Activated T-cell treated with anti-CD3 and anti-CD28 coated beads for 1 hour (primary cell): ENCODE results near the gene DYNLRB1.

Source experiments
- DNase-seq: peaks from one replicate; pipeline ENCODE4 v3.0.0-alpha.2; 2020; ENCODE audit warnings: low read depth

Gene DYNLRB1

DNA sequence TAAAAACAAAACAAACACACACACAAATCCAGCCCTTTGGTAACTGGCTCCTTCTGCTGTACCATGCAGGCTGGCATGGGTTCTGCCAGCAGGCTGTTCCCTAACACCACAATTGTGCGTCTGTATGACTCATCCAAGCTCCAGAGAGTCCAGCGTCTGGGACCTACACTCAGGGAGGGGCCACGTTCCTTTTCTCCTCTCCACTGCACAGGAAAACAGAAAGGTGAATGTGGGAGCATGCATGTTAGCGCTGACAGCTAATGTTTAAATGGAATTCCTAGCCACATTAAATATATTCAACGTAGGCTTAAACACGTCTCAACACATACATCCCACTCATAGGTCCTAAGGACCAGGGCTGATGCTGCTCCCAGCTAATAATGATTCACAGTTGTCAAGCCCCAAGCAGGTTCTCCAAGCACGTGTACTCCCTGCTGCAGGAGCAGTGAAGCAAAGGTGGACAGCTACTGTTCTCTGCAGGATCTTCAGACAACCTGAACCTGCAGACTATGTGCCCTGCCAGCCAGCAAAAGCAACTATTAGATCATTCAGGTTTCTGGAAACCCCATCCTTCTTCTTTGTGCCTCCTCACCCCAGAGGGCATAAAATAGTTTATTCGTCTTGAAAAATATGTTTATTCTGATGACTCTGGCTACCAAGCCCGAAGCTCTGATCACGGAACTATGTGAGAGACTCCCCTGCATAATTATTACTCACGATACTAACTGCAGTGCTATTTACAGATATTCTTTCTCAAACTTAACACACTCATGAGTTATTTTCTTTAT is 63.2 kb downstream of the DYNLRB1 start:
- DNase-seq: no peak

DNA sequence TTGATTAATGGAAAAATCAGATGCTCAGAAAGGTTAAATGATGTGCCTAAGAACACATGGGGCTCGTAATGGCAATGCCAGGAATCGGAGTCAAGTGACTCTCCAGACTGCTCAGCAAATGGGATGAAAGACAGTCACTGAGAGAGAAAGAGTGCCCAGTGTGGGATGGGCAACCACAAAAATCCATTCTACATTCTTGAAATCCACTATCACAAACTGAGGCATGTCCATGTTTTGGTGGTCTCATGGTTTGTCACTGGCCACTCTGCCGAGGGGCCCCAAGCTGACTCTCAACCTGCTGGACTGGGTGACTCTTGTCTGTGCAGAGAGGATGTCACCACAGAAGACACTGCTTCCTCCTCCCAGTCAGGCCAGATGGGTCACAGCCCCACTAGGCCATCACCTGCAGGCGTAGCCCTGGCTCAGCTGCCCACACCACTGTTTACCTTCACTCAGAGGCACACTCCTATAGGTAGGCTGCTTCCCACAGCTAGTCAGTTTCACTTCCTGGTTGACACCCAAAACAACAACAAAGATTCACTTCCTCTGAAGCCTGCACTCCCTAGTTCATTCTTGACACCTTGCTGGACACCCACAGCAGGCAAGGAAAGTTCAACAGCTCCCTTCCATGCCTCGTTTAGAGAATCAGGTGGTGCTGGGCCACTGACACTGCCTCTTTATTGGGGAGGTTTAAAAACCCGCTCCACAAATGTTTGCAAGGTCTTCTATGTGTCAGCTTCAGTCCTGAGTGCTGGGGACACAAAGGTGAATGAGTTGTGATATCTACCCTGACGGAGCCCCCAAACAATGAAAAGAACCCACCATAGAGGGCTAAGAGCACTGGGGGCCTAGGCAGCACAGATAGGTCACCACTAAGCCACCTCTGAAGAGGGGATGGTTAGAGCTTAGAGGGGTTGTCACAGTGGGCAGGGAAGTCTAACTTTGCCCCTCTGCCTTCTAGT is 64.0 kb downstream of the DYNLRB1 start:
- no peak for DNase-seq

DNA sequence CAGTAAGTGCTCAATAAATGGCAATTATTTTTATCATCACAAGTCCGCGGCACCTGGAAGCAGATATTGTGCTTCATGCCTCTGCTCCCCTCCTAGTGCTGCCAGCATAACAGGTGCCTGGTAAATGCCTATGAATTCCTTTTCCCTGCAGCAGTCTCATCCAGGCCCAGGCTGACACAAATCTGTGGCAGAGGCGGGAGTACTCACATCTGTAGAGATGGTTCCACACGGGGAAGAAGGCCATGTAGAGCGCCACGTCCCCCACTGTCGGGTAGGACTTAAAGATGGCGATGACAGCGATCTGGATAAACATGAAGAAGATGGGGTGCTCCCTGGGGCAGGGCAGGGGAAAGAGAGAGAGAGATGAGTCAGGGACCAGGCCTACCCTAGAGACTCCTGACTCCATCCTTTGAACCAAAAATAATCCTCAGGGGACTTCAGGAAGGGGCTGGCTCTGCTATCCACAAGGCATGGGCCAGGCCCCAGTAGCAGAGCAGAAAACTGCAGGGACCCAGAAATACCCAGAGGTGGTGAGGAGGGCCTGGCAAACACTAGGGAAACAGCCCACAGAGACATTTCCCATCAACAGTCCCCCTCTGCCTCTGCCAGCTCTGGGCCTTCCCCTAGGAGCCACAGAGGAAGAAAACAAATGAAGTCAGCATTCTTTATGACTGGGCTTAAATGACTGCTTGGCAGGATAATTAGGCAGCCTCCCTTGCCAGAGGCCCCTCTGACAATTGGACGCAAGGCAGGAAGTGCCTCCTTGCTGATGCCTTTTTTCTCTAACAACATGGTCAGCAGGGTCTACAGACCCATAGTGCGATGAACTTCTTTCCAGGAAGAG is 65.3 kb downstream of the DYNLRB1 start:
- DNase-seq: no peak

DNA sequence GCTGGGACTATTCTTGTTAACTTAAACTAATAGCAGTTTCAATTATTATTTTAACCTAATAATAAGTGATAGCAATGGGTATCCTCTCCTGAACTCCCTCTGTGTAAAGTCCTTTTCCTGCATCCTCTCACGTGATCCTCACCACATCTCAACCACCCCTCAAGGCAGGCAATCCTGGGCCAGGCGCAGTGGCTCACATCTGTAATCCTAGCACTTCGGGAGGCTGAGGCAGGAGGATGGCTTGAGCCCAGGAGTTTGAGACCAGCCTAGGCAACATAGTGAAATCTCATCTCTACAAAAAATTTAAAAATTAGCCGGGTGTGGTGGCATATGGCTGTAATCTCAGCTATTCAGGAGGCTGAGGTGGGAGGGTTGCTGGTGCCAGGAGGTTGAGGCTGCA is 66.0 kb downstream of the DYNLRB1 start:
- no peak for DNase-seq

DNA sequence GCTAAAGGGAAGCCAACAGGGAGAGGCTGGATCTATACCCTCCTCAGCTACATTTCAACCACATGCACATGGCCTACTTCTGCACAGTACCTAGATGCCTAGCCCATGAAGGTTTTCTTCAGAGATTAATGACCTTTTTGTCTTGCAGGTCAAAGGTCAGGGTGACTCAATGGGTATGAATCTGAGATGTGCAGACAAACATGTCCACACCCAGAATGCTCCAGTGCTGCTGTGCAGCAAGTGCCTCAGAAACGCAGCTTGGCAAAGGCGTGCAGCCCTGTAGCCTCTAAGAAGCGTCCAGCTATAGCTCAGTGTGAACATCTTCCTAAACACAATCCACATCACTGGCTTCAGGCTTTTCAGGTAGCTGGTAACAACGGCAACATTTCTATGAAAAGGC is 66.7 kb downstream of the DYNLRB1 start:
- no peak for DNase-seq

DNA sequence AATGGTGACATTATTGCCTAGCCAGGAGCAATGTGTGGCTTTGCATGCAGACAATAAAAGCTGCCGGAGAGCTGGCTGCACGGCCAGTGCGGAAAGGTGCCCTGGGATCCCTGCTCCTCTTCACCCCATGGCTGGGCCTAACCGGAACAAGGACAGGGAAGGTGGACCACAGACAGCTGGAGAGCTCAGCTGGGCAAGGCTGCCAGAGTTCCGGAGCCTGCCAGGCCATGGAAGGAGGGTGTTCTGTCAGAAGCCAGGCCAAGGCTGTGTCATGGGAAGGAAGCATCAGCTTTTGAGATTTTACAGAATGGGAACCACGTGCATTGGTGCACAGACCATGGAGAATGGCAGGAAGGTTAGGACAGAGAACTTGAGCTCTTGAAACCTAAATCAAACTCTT is 67.3 kb downstream of the DYNLRB1 start:
- DNase-seq: no peak

DNA sequence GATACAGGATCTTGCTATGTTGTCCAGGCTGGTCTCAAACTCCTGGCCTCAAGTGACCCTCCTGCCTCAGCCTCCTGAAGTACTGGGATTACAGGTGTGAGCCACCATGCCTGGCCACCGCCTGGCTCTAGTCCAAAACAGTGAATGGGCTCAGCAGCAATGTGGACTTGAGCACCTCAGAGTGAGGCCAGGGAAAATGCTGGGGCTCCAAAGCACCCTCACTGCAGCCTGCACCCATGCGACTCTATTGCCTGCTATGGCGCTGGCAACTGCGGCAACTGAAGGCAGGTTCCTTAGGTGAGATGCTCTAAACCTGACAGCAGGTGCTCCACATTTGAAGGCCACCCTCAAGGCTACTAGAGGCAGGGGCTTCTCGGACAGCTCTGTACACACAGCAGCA is 68.8 kb downstream of the DYNLRB1 start:
- no peak for DNase-seq

DNA sequence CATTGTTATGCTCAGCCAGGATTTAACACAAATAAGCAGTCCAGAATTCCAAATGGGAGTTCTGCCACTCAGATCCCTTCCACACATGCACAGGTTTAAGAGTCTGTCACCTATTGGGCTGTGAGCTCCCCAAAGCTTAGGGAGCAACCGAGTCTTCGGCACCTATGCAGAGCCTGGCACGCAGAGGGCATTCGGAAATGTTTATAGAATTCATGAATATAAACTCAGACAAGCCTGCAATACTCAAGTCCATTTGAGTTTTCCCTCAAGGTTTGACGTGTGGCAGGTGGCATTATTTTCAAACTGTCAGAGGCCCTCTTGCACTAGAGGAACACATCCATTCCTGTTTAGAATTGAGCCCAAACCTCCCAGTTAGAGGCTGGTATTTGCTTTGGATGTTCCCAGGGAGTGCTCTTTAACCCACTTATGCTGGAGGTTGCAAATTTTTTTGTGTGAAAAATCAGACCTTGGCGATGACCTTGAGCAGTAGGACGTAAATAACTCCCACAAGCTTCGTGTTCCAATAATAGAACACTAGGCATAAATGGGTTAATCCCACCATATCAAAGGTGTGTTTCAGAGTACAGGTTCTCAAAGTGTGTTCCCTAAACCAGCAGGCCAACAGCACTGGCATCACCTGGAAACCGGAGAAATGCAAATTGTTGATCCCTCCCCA is 70.4 kb downstream of the DYNLRB1 start:
- no peak for DNase-seq
